ENCODE results near the gene GNRH2. TPM values are rescaled to one million over a fixed set of nuclear protein-coding genes. Genes with fewer than 3 reads are reported as not detected.
A peak's percentile ranks its signal among the peaks of the same experiment; 100 is the strongest.
"Not testable (repeated sequence)": the region's sequence is repeated elsewhere in the genome, so short reads cannot be mapped to it uniquely, and the experiment has no call there.

Gene GNRH2, protein sequence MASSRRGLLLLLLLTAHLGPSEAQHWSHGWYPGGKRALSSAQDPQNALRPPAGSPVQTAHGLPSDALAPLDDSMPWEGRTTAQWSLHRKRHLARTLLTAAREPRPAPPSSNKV
- not detected in 2 replicates for total RNA-seq

DNA sequence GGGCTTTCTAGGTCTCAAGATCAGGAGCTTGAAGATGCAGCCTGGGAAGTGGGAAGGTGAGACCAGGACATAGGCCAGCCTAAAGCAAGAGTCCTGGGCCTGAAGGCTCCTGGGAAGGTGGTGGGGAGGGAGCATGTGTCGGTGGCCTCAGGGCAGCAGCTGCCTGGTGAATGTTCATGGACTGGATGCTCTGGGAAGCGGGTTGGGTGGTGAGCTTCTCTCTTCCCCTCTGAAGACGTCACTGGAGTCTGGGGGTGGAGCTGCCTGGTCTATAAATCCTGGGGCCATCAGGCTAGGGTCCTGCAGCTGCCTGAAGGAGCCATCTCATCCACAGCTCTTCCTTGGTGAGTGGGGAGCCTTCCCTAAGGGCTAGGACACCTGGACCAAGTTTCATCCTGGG lies at the start of gene GNRH2:
TSS of gene GNRH2 (plus strand) at position 301 of the 400 bp plus-strand sequence. CDS start 793 bp downstream, outside the sequence.
- no peak for DNase-seq (ENCODE audit: low read depth in 2 of 2)

DNA sequence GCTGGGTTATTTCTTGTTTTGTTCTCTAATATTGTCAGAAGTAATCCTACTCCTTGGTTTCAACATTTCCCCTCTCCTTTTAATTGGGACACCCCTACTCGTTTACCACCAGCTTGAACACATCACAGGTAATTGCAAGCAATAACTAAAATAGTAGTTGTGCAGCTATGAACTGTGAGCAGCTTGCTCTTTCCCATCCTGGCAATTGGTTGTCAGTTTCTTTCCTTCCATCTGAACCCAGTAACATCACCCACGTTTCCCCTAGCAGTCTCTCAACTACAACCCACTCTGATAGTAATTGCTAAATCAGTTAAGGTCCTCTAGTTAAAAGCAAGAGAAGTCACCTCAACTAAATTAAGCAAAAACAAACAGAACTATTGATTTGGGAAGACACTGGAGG lies 47.6 kb upstream of the GNRH2 start:
- no peak for DNase-seq (ENCODE audit: low read depth in 2 of 2)

DNA sequence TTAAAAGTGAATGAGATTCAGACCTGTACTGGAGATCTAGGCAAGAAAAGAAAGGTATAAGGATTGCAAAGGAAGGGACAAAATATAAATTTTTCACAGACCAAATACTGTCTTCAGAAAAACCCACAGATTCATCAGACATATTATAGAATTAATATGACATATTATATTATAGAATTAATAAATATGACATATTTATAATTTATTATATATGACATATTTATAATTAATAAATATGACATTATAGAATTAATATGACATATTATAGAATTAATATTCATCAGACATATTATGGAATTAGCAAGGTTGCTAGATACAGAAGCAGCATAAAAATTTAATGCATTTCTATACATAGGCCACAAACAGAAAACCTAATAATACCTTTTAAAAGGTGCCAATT lies 44.7 kb upstream of the GNRH2 start:
- DNase-seq (ENCODE audit: low read depth in 2 of 2), result no peak

DNA sequence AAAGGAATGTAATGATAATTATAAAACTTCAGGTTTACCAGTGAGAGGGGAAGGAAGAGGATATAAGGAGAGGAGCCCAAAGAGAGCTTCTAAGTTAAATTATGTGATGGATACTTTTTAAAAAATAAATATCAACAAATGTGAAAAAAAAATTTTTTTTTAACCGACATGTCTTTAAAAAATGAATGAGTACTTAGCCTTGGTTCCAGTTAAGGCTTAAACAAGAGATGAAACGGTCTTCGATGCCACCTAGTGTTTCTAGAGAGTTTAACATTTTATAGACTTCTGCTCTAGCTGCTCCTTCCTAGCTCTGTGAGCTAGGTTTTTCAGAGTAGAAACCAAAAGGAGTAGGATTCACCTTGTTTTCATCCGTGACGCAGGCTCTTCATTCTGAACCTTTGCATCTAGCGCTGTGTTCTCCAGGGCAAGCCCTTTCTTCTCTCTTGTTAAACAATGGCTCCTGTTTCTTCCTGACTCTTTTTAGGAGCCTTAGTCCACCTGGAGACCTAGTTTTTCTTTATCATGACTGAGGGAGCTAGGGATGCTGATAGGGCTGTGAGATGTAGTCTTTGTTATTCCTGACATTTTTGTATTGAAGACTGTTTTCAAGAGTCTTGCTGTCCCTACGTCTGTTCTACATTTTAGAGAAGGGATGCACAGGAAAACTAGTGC lies 42.4 kb upstream of the GNRH2 start:
- peak; percentile 45 to 76 for DNase-seq (ENCODE audit: low read depth in 2 of 2)

DNA sequence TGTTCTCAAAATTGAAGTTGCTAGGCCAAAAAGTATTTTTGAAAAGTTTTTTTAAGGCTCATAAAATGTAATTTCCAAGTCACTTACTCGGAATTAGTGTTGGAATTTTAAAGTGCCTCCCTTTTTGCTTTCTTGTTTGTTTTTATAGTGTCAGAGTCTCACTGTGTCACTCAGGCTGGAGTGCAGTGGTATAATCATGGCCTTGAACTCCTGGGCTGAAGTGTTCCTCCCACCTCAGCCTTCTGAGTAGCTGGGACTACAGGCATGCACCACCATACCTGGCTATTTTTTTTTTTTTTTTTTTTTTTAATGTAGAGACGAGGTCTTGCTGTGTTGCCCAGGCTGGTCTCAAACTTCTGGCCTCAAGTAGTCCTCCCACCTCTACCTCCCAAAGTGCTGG lies 40.0 kb upstream of the GNRH2 start:
- no peak for DNase-seq (ENCODE audit: low read depth in 2 of 2)

DNA sequence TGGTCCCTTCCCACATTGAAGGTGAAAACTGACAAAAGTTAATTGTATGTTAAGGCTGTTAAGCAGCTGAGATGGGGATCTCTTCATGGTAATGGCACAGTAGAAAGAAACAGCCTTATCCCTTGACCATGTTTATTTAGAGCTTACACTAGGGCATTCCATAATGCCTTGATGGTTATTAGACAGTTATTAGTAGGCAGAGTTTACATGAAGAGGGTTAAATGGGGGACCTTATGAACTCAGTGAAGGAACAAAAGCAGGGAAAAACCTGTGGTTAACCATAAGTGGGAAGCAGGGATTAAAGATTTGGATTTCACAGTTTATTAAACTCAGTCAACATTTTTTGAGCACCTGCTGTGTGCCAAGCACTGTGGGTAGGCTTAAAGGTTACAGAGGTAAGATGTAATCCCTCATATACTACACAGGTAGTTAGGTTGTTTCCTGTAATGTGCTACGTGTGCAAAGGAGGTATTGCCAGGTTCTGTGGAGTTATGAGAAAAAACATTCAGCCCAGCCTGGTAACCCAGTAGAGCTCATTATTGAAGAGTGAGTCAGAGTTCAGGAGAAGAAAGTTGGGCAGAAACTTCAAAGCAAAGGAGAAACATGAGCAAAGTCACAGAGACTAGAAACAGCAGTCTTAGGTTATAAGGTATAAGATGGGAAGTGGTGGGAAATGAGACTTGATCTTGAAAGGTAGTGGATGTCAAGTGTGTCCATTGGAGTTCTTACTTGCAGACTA lies 32.3 kb upstream of the GNRH2 start:
- DNase-seq (ENCODE audit: low read depth in 2 of 2), result no peak

DNA sequence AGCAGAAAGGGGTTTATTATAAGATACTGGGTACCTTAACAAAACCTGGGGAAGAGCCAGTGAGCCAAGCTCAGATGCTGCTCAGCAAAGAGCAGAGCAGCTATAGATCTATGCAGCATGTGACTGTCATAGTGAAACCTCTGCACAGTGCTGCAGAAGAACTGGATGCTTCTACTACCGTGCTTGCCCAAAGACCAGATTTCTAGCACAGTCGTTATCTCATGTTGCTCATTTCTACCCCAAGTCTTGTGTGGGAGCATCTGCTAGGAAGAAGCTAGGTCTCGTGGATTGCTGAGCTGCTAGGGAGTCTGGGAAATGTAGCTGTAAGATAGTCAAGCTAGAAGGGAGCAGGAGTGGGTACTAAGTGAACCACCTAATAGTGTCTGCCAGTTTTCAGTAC lies 31.7 kb upstream of the GNRH2 start:
- no peak for DNase-seq (ENCODE audit: low read depth in 2 of 2)

DNA sequence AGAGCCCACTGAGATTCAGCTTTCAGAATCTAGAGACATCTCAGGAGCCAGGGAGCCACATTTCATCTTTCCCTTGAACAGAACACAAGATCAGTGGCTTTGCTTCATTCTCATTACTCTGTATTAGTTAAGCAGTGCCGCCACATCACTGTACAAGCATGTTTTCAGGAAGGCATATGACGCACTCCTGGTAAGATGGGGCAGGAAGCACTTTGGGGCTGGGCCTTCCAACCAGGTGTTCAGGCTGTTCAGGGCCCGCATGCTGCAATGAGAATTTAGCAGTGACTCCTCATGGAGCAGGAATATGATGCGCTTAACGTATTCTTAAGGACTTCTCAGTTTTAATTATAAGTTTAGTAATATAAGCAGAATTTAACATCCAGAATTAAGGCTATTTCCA lies 29.7 kb upstream of the GNRH2 start:
- no peak for DNase-seq (ENCODE audit: low read depth in 2 of 2)

DNA sequence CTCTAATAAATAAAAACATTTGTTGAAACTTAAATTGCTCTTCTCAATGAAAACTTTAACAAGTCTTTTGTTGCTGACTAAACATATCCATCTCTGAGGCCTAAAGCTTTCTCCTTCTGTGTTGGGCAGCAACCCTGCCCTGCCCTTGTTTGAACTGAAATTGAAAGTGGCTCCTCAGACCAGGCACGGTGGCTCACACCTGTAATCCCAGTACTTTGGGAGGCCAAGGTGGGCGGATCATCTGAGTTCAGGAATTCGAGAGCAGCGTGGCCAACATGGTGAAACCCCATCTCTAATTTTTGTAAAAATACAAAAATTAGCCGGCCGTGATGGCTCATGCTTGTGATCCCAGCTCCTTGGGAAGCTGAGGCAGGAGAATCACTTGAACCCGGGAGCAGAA lies 29.2 kb upstream of the GNRH2 start:
- no peak for DNase-seq (ENCODE audit: low read depth in 2 of 2)

DNA sequence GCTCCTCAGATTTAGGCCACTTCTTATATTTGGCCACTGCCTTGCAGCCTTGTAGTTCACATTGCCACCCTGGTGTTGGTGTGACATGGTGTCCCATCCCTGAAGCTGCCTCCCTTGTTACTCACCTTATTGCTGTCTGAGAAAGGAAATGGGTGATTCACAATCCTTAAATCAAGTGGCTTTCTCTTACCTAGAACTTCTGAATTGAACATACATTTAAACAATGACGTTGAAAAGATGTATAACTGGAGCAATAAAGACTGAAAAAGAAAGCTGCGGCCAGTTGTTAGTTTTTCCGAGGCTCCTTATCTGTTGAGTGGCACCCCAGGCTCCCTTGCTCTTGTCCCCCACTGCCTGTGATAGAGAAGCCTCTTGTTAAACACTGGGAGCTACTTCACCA lies 28.8 kb upstream of the GNRH2 start:
- no peak for DNase-seq (ENCODE audit: low read depth in 2 of 2)

DNA sequence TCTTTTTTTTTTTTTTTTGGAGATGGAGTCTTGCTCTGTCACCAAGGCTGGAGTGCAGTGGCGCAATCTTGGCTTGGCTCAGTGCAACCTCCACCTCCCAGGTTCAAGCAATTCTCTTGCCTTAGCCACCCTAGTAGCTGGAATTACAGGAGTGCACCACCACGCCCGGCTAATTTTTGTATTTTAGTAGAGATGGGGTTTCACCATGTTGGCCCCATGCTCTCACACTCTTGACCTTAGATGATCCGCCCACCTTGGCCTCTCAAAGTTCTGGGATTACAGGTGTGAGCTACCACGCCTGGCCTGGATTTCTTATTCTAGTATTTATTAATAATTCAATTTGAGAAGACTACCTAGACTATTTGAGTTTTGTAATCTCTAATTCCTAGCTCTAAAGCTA lies 28.1 kb upstream of the GNRH2 start:
- DNase-seq (ENCODE audit: low read depth in 2 of 2), result not testable (repeated sequence)

DNA sequence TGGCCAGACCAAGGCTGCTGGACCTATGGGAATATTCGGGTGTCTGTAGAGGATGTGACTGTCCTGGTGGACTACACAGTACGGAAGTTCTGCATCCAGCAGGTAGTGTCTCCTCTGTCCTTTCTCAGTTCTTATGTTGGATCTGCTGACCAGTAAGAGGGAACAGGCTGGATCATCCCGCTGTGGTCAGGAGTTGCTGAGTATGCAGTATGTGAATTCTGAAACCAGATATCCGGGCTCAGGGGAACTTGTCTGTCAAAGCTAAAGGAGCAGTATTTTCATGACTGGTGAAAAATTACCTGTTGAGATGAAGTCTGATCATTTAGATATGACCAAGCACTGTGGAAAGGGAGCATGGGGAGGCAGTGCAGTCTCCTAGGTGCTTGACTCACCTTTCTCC lies 22.1 kb upstream of the GNRH2 start:
- DNase-seq (ENCODE audit: low read depth in 2 of 2), result no peak

DNA sequence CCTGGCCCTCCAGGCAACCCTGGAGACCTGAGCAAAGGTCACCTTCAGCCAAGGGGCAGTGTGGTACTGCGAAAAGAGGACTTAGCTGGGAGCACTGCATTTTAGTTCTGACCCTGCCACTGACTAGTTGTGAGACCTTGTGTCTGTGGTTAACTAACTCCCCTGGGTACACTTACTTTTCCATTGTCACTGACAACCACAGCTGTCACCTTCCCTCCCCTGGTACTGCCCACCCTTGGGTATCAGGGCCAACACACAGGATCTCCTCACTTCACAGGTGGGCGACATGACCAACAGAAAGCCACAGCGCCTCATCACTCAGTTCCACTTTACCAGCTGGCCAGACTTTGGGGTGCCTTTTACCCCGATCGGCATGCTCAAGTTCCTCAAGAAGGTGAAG lies 21.6 kb upstream of the GNRH2 start:
- no peak for DNase-seq (ENCODE audit: low read depth in 2 of 2)

DNA sequence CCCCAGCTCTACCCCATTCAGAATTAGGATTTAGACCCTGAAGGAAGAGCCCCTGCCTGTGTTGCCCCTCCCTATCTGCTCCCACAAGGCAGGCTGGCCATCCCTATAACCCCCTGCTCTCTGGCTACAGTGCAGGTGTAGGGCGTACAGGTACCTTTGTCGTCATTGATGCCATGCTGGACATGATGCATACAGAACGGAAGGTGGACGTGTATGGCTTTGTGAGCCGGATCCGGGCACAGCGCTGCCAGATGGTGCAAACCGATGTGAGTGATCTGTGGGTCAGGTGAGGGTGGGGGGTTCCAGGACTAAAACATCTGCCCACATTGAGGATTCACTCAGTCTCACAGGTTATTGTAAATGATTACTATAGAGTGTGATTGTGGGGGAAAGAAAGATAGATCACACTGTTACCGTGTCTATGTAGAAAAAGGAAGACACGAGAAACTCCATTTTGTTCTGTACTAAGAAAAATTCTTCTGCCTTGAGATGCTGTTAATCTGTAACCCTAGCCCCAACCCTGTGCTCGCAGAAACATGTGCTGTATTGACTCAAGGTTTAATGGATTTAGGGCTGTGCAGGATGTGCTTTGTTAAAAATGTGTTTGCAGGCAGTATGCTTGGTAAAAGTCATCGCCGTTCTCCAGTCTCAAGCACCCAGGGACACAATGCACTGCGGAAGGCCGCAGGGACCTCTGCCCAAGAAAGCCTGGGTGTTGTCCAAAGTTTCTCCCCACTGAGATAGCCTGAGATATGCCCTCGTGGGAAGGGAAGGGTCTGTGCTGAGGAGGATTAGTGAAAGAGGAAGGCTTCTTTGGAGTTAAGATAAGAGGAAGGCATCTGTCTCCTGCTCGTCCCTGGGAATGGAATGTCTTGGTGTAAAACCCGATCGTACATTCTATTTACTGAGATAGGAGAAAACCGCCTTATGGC lies 20.6 kb upstream of the GNRH2 start:
- DNase-seq (ENCODE audit: low read depth in 2 of 2), result not testable (repeated sequence)

DNA sequence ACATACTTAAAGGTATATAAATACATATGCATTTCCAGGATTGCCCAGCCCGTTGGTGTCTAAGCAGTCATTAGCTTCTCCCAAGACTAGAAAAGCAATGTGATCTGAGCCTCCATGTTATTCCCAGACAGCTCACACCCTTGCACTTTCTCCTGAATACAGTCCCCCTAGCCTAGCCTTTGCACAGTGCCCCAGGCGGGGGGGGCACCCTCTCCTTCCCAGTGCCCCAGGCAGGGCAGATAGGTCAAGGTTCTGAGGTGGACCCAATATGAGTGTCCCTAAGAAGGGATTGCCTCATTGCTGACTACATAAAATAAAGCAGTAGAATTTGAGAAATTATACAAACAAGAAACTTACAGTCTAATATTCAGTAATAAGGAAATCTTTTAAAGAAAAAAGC lies 15.4 kb upstream of the GNRH2 start:
- DNase-seq (ENCODE audit: low read depth in 2 of 2), result no peak

DNA sequence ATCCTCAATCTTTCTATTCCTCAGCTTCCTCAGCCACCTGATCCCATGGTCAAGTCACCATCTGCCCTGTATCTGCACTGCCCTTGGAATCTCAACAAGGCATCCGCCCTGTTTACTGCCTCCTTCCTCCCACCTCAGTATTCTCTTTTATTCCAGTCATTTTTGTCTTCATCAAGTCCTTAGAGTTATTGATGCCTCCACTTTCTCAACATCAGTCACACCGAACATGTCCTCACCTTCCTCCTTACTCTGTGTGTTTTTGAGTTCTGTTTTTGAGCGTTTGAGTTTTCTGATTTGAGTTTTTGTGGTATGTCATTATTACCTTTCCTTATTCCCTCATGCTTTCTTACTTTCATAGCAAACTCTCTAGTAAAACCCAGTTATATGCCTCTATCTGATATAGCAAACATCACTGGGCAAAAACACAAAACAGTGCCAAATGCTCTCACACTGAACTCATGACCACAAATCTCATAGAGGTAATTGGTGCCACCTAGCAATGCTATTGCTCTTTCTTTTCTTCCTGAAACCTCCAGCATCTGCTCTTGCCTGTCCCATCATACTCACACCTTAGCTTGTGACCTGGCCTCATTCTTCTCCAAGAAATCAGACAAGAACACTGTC lies 11.8 kb upstream of the GNRH2 start:
- no peak for DNase-seq (ENCODE audit: low read depth in 2 of 2)

DNA sequence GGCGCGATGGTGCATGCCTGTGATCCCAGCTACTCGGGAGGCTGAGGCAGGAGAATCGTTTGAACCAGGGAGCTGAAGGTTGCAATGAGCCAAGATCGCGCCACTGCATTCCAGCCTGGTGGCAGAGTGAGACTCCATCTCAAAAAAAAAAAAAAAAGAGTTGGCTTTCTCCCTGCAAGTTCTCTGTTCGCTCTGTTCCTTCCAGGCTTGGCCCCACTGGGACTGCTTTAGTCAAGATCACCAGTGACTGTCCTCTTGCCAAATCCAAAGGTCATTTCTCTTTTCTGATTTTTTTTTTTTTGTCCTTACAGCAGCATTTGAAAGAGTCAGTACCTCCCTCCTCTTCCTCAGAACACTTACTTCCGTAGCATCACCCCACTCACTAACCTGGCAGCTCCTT lies 10.8 kb upstream of the GNRH2 start:
- no peak for DNase-seq (ENCODE audit: low read depth in 2 of 2)

DNA sequence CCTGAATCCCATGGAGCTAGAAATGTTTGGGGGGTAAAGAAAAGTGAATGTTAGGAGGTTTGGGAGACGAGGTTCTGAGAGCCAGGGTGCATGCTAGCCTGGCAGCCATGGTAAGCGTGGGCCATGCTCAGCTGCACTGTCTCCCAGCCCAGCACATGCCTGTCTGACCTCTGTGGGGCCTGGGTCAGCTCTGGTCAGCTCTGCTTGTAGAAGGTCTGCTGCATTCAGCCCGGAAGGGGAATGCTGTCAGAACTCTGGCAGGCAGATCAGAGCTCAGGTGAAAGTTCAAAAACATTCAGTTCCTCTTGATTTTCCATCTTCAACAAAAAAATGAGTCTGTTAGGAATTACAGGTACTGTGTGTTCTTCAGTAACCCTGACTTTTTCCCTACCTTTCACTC lies 5.8 kb upstream of the GNRH2 start:
- no peak for DNase-seq (ENCODE audit: low read depth in 2 of 2)

DNA sequence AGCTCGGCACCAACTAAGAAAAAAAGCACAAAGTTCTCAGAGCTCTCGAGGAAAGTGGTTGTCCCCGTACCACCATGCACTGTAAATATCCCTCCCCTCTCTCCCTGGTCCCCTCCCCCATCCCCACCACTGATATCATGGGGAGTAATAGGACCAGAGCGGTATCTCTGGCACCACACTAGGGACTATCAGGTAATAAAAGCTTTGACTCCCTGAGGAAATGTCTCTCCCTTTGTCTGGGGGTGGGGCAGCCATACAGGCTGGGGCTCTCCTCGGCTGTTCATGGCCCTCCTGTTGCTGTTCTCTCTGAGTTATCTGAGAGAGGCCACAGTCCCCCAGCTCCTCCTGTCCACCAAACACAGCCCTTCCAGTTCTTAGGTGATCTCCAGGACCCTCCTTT lies 5.0 kb upstream of the GNRH2 start:
- DNase-seq (ENCODE audit: low read depth in 2 of 2), result no peak

DNA sequence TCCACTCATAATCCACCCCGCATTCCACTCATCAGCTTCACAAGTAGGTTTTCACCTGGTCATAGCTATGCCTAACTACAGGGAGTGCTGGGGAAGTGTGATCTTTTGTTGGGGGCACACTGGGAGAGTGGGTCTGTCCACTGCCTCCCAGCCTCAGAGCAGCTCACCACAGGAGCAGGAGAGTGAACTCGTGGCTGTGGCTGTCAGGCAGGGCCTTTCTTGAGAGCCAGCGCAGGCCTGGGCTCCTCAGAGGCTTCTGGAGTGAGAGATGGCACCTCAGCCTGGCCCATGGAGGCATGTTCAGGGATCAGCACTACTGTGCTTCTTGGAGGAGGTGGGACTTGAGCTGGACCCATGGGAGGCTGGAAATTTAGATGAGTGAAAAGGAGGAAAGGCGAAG lies 4.0 kb upstream of the GNRH2 start:
- no peak for DNase-seq (ENCODE audit: low read depth in 2 of 2)

DNA sequence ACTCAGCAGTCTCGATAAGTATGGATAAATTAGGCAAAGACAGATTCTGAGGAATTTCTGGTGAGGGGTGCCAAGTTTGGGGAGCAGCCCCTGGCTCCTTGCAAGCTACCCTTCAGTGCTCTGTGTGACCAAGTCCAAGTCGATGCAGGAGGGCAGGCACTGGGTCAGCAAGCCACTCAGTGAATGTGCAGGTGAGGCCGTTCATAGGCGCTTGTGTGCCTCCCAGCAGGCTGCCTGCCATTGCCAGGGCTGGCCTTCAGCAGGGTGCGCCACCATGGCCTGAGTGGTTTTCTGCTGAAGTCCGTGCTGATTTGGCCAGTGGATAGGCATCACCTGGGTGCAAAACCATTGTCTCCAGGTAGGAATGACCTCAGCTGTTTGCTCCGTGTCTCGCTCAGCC lies 3.3 kb upstream of the GNRH2 start:
- DNase-seq (ENCODE audit: low read depth in 2 of 2), result no peak

Measured in dermis microvascular lymphatic vessel endothelial cell (primary cell).